ENCODE results near the gene SERPINF2. TPM values are rescaled to one million over a fixed set of nuclear protein-coding genes. Genes with fewer than 3 reads are reported as not detected.

SERPINF2 gene
- polyA plus RNA-seq, 1 of the 3 experiments (the other 2 are of a cell fraction): 0.26 TPM

GRCh38 chr17:1762901-1763898 is 20.5 kb downstream of the SERPINF2 start (continued):
- no peak for TF ChIP-seq IRF3 (IDR thresholded peaks at IDR 0.05; ENCODE audit: low read depth, low read length)
- TF ChIP-seq MXI1 (IDR thresholded peaks at IDR 0.05; ENCODE audit: low read depth, low read length): peak; percentile 94
- TF ChIP-seq FOSL2 (IDR thresholded peaks at IDR 0.05; ENCODE audit: borderline replicate concordance, low read depth): peak; percentile 42; the same call in 1 of the 2 replicates
- TF ChIP-seq TAF1 (IDR thresholded peaks at IDR 0.05; ENCODE audit: borderline replicate concordance, low read depth, low read length): no peak
- TF ChIP-seq NFIC (IDR thresholded peaks at IDR 0.05; ENCODE audit: borderline replicate concordance): peak; percentile 52; the same call in 1 of the 2 replicates
- TF ChIP-seq RCOR1 (IDR thresholded peaks at IDR 0.05; ENCODE audit: low read length): peak; percentile 65; the same call in 1 of the 2 replicates
- no peak for TF ChIP-seq RFX5 (IDR thresholded peaks at IDR 0.05; ENCODE audit: low read length)

- WGBS (ENCODE audit: low lambda C conversion rate): 42% methylated on average over 11 of the region's 11 CpGs
- no peaks in the 10 kb centered on the region for H3K36me3 ChIP-seq (replicated peaks in 1 of 2; ENCODE audit: control insufficient read depth in 1 of 2, insufficient read depth in 2 of 2, low read length in 1 of 2)
- H3K9me2 ChIP-seq: no peaks in the 10 kb centered on the region
- no peaks in the 10 kb centered on the region for H3K79me2 ChIP-seq (ENCODE audit: insufficient read depth)
- H3K4me2 ChIP-seq: peak overlapping the region; percentile 88; the same call in 1 of the 2 replicates
- no peak overlapping the region; the same call in 1 of the 2 replicates for H3K9ac ChIP-seq
- ChIA-PET POLR2A (interaction anchor here (1.1 to 2.8 kb wide), 2 partner anchors 9 to 47 kb away, joined by 5 to 24 read pairs; no protein-coding TSS in a partner anchor), CTCF (interaction anchor here (0.8 to 1.4 kb wide), 3 partner anchors 19 to 32 kb away, joined by 4 to 5 read pairs (median 4); no protein-coding TSS in a partner anchor)
- no peaks in the 10 kb centered on the region for H3F3A ChIP-seq (replicated peaks; ENCODE audit: insufficient read depth)
- H3K27ac ChIP-seq (ENCODE audit: low read depth in 2 of 2, low read length in 1 of 2): peak overlapping the region; percentile 51 to 98; a peak in 3 of 4 replicates
- H3K4me1 ChIP-seq (ENCODE audit: control insufficient read depth in 1 of 2, insufficient read depth in 2 of 2, low read depth in 1 of 2, low read length in 1 of 2): peaks cover 28 to 34% of the 10 kb centered on the region in 2 experiments; a peak in 3 of 4 replicates
- no peak overlapping the region for H3K4me3 ChIP-seq (ENCODE audit: low read depth in 2 of 2, low read length in 1 of 2)
- no peaks in the 10 kb centered on the region for H4K20me1 ChIP-seq (ENCODE audit: insufficient read depth)
- no peaks in the 10 kb centered on the region for H3K27me3 ChIP-seq (ENCODE audit: insufficient read depth)
- DNase-seq: no peak
- H2AFZ ChIP-seq (ENCODE audit: low read depth): peak overlapping the region; percentile 66; the same call in 1 of the 2 replicates
- no peaks in the 10 kb centered on the region for H3K9me3 ChIP-seq
- TF ChIP-seq MAX (IDR thresholded peaks at IDR 0.05; ENCODE audit: low read depth) (peak; percentile 94), CHD2 (IDR thresholded peaks at IDR 0.05; ENCODE audit: low read length, partially characterized antibody) (peak; percentile 18), TCF12 (IDR thresholded peaks at IDR 0.05) (no peak), SIN3A (IDR thresholded peaks at IDR 0.05; ENCODE audit: borderline replicate concordance, low read depth, low read length) (0 out of 2 replicates have a peak, but pooled peaks have one; percentile 30), RXRA (IDR thresholded peaks at IDR 0.05; ENCODE audit: borderline replicate concordance, low read depth) (no peak), FOXJ3 (CRISPR knock-in tag; IDR thresholded peaks at IDR 0.05) (no peak), MXI1 (IDR thresholded peaks at IDR 0.05; ENCODE audit: low read depth, low read length) (peak; percentile 96), RCOR1 (IDR thresholded peaks at IDR 0.05; ENCODE audit: low read length) (no peak), ZBTB33 (IDR thresholded peaks at IDR 0.05; ENCODE audit: borderline replicate concordance, low read depth) (no peak), EZH2phosphoT487 (IDR thresholded peaks at IDR 0.05; ENCODE audit: borderline replicate concordance, low read depth) (no peak), NFIC (IDR thresholded peaks at IDR 0.05; ENCODE audit: borderline replicate concordance) (no peak), GATA2 (CRISPR knock-in tag; IDR thresholded peaks at IDR 0.05) (no peak), USF1 (IDR thresholded peaks at IDR 0.05; ENCODE audit: borderline replicate concordance, low read depth) (no peak), REST (IDR thresholded peaks at IDR 0.05; ENCODE audit: low read depth, low read length) (no peak), MEF2A (IDR thresholded peaks at IDR 0.05; ENCODE audit: borderline replicate concordance, low read depth) (no peak), JUND (IDR thresholded peaks at IDR 0.05) (no peak)
Observed at GRCh38 chr17:1764284-1764683, 21.6 kb downstream of the SERPINF2 start.
